GM23338 (cell line): Measurements from ENCODE around the gene NOS2. TPM values are rescaled to one million over a fixed set of nuclear protein-coding genes. Genes with fewer than 3 reads are reported as not detected.

ENCODE experiments used
- ATAC-seq: fragments of 200-7000 bp; cut with Tn5 transposase; 3 replicates; pipeline ENCODE4 v1.9.1; 2020
- DNase-seq: peaks from one replicate; pipeline ENCODE4 v3.0.0-alpha.2; 2015; ENCODE audit warnings: low spot score
- H2AFZ ChIP-seq: fragments of 200-600 bp; sonication (generic); 2 replicates; pipeline ENCODE4 v1.8.0; 2016; ENCODE audit warnings: antibody characterized with exemption, mild to moderate bottlenecking, moderate library complexity
- H3F3A ChIP-seq: fragments of 200-600 bp; sonication (generic); replicated peaks from 2 replicates; pipeline ENCODE4 v1.8.0; 2017; ENCODE audit warnings: antibody characterized with exemption, mixed run types, low read depth
- H3K27ac ChIP-seq: fragments of 200-600 bp; sonication (generic); 2 replicates; pipeline ENCODE4 v1.6.1; 2016; ENCODE audit warnings: low read depth
- H3K27me3 ChIP-seq: fragments of 200-600 bp; sonication (generic); 2 replicates; pipeline ENCODE4 v1.8.0; 2016; ENCODE audit warnings: mild to moderate bottlenecking, mixed run types, moderate library complexity; ENCODE audit not compliant: insufficient read depth
- H3K36me3 ChIP-seq: fragments of 200-600 bp; sonication (generic); 2 replicates; pipeline ENCODE4 v1.8.0; 2016; ENCODE audit warnings: mild to moderate bottlenecking; ENCODE audit not compliant: insufficient read depth
- H3K4me1 ChIP-seq: fragments of 200-600 bp; sonication (generic); 2 replicates; pipeline ENCODE4 v1.8.0; 2016; ENCODE audit warnings: mild to moderate bottlenecking, moderate library complexity; ENCODE audit not compliant: insufficient read depth
- H3K4me2 ChIP-seq: fragments of 200-600 bp; sonication (generic); 2 replicates; pipeline ENCODE4 v1.7.1; 2017; ENCODE audit warnings: mixed run types
- H3K4me3 ChIP-seq: fragments of 200-600 bp; sonication (generic); 2 replicates; pipeline ENCODE4 v1.6.1; 2016; ENCODE audit warnings: mixed run types
- H3K79me2 ChIP-seq: fragments of 200-600 bp; sonication (generic); replicated peaks from 2 replicates; pipeline ENCODE4 v1.8.0; 2017; ENCODE audit warnings: mild to moderate bottlenecking; ENCODE audit not compliant: insufficient read depth
- H3K9me2 ChIP-seq: fragments of 200-600 bp; sonication (generic); 2 replicates; pipeline ENCODE4 v1.8.0; 2017; ENCODE audit not compliant: insufficient read depth
- H4K20me1 ChIP-seq: fragments of 200-600 bp; sonication (generic); replicated peaks from 2 replicates; pipeline ENCODE4 v1.8.0; 2017; ENCODE audit warnings: mild to moderate bottlenecking; ENCODE audit not compliant: insufficient read depth
- H3K27ac Mint-ChIP-seq: 2 replicates; pipeline ENCODE4 v1.8.0; 2020; ENCODE audit warnings: inconsistent platforms, mild to moderate bottlenecking, moderate library complexity, mixed read lengths
- H3K27me3 Mint-ChIP-seq: 3 replicates; pipeline ENCODE4 v1.8.0; 2022; ENCODE audit warnings: low read depth, mild to moderate bottlenecking, moderate library complexity, mixed read lengths, inconsistent platforms; ENCODE audit not compliant: insufficient read depth, poor library complexity
- H3K36me3 Mint-ChIP-seq: 3 replicates; pipeline ENCODE4 v1.8.0; 2021; ENCODE audit warnings: low read depth, mild to moderate bottlenecking, inconsistent platforms, moderate library complexity, mixed read lengths
- H3K4me1 Mint-ChIP-seq: 3 replicates; pipeline ENCODE4 v1.8.0; 2020; ENCODE audit warnings: mild to moderate bottlenecking, inconsistent platforms, mixed read lengths
- H3K4me3 Mint-ChIP-seq: 3 replicates; pipeline ENCODE4 v1.8.0; 2021; ENCODE audit warnings: moderate library complexity, mild to moderate bottlenecking, inconsistent platforms, mixed read lengths
- H3K9me3 Mint-ChIP-seq: 3 replicates; pipeline ENCODE4 v1.8.0; 2020; ENCODE audit warnings: moderate library complexity, mild to moderate bottlenecking, inconsistent platforms, mixed read lengths
- CREB1 ChIP-seq: fragments of 250-450 bp; sonication (Bioruptor Pico); IDR thresholded peaks from 2 replicates; pipeline ENCODE4 v1.5.0; 2020; ENCODE audit warnings: low read depth, mild to moderate bottlenecking, moderate library complexity
- CTCF ChIP-seq, 2 experiments: fragments of 200-600 bp in 1 of 2; sonication (generic) in 1 of 2; conservative IDR thresholded peaks; 2 replicates each; pipeline versions ENCODE4 v1.5.1 to v1.6.1; 2016 to 2017; ENCODE audit warnings: antibody characterized with exemption in 2 of 2, low read depth in 2 of 2, mild to moderate bottlenecking in 2 of 2, moderate library complexity in 1 of 2
- EZH2 ChIP-seq: fragments of 200-600 bp; sonication (generic); IDR thresholded peaks from one replicate; pipeline ENCODE4 v1.8.0; 2017; ENCODE audit warnings: antibody characterized with exemption, mild to moderate bottlenecking, low read depth; ENCODE audit not compliant: unreplicated experiment
- EZH2phosphoT487 ChIP-seq: fragments of 200-600 bp; sonication (generic); IDR thresholded peaks from one replicate; pipeline ENCODE4 v1.8.1; 2018; ENCODE audit warnings: antibody characterized with exemption; ENCODE audit not compliant: unreplicated experiment
- JUNB ChIP-seq: IDR thresholded peaks from one replicate; pipeline ENCODE4 v1.6.1; 2016; ENCODE audit warnings: antibody characterized with exemption; ENCODE audit not compliant: unreplicated experiment
- REST ChIP-seq: IDR thresholded peaks from one replicate; pipeline ENCODE4 v1.6.1; 2018; ENCODE audit warnings: antibody characterized with exemption; ENCODE audit not compliant: unreplicated experiment
- ZNF114 ChIP-seq: fragments of 250-450 bp; sonication (Bioruptor Pico); IDR thresholded peaks from 2 replicates; pipeline ENCODE4 v1.5.0; 2020; ENCODE audit warnings: mild to moderate bottlenecking, moderate library complexity
- ZNF331 ChIP-seq: fragments of 250-450 bp; sonication (Bioruptor Pico); IDR thresholded peaks from 2 replicates; pipeline ENCODE4 v1.5.0; 2020; ENCODE audit warnings: low read depth, mild to moderate bottlenecking, moderate library complexity
- ZNF462 ChIP-seq: fragments of 250-450 bp; sonication (Bioruptor Pico); IDR thresholded peaks from 2 replicates; pipeline ENCODE4 v1.5.0; 2020; ENCODE audit warnings: mild to moderate bottlenecking, moderate library complexity
- polyA plus RNA-seq: library from polyadenylated mRNA; unstranded; fragments of >200 nt; fragmentation: Nextera tagmentation; extraction: Ambion mirVana; gene quantifications from 2 replicates; pipeline ENCODE4 v1.2.1, GENCODE V29; 2016
- total RNA-seq: library from RNA; depleted of rRNA; stranded (reverse); fragments of >200 nt; shearing (Covaris generic); gene quantifications from 2 replicates; pipeline ENCODE4 v1.2.3, GENCODE V29; 2014

Gene NOS2
- total and polyA plus RNA-seq, 2 experiments from 2014 or later = 0.44 to 2.7 TPM

- no peak for TF ChIP-seq ZNF462
- TF ChIP-seq CREB1 = no peak
- no peak for TF ChIP-seq JUNB
Measured at GRCh38 chr17:27810211-27810901, 10.0 kb upstream of the NOS2 start (continued).

GRCh38 chr17:27809555-27809954 lies 9.2 kb upstream of the NOS2 start:
- Histone ChIP-seq H3K4me3 (no peak overlapping the region), H3K27ac (no peak overlapping the region), H3K79me2 (no peaks in the 10 kb centered on the region), H3K4me2 (no peak overlapping the region), H3F3A (no peaks in the 10 kb centered on the region), H3K27me3 (no peaks in the 10 kb centered on the region), H3K36me3 (no peaks in the 10 kb centered on the region), H2AFZ (no peak overlapping the region), H3K4me1 (no peaks in the 10 kb centered on the region), H3K9me2 (peaks cover 4% of the 10 kb centered on the region; the same call in 1 of the 2 replicates), H4K20me1 (no peaks in the 10 kb centered on the region)
- Mint-ChIP-seq H3K4me3 (no peak overlapping the region), H3K27ac (no peak overlapping the region), H3K36me3 (no peaks in the 10 kb centered on the region), H3K27me3 (peaks cover 14% of the 10 kb centered on the region), H3K4me1 (peaks cover 17% of the 10 kb centered on the region), H3K9me3 (peaks cover 11% of the 10 kb centered on the region; the same call in 2 of the 3 replicates)
- ATAC-seq (no peak), DNase-seq (no peak)
- TF ChIP-seq REST (no peak), EZH2 (no peak), ZNF331 (CRISPR knock-in tag) (no peak), ZNF114 (CRISPR knock-in tag) (no peak), EZH2phosphoT487 (no peak), CTCF (conservative IDR thresholded peaks at IDR 0.05; ENCODE audit: low read depth in 2 of 2) (no peak), CREB1 (no peak)
